Type B pancreatic cell (in vitro differentiated cells): ENCODE measurements around the gene UTS2B. TPM values are rescaled to one million over a fixed set of nuclear protein-coding genes. Genes with fewer than 3 reads are reported as not detected.

Experiments
- DNase-seq: peaks from one replicate; pipeline ENCODE4 v3.0.0; 2021; ENCODE audit warnings: mixed read lengths; ENCODE audit not compliant: unreplicated experiment; ENCODE audit errors: extremely low spot score
- H3K27ac Mint-ChIP-seq: 2 replicates; pipeline ENCODE4 v1.8.0; 2021; ENCODE audit warnings: mild to moderate bottlenecking, mixed read lengths
- H3K27me3 Mint-ChIP-seq: 2 replicates; pipeline ENCODE4 v1.8.0; 2021; ENCODE audit warnings: mixed read lengths
- H3K36me3 Mint-ChIP-seq: 2 replicates; pipeline ENCODE4 v1.8.0; 2021; ENCODE audit warnings: mixed read lengths
- H3K4me1 Mint-ChIP-seq: one replicate; pipeline ENCODE4 v1.8.0; 2021; ENCODE audit warnings: mixed read lengths; ENCODE audit not compliant: unreplicated experiment
- H3K4me3 Mint-ChIP-seq: 2 replicates; pipeline ENCODE4 v1.8.0; 2021; ENCODE audit warnings: mild to moderate bottlenecking, mixed read lengths
- H3K9me3 Mint-ChIP-seq: 2 replicates; pipeline ENCODE4 v1.8.0; 2021; ENCODE audit warnings: mixed read lengths
- CTCF ChIP-seq: fragments of 200-600 bp; sonication (generic); conservative IDR thresholded peaks from 2 replicates; pipeline ENCODE4 v1.5.0; 2021; ENCODE audit warnings: antibody characterized with exemption, mild to moderate bottlenecking
- total RNA-seq: library from RNA; stranded (reverse); gene quantifications from 2 replicates; pipeline ENCODE4 v1.2.1, GENCODE V29; 2021; ENCODE audit warnings: low replicate concordance

UTS2B gene
- total RNA-seq, 1 donor from 2014 or later, result 0.58 TPM

DNA sequence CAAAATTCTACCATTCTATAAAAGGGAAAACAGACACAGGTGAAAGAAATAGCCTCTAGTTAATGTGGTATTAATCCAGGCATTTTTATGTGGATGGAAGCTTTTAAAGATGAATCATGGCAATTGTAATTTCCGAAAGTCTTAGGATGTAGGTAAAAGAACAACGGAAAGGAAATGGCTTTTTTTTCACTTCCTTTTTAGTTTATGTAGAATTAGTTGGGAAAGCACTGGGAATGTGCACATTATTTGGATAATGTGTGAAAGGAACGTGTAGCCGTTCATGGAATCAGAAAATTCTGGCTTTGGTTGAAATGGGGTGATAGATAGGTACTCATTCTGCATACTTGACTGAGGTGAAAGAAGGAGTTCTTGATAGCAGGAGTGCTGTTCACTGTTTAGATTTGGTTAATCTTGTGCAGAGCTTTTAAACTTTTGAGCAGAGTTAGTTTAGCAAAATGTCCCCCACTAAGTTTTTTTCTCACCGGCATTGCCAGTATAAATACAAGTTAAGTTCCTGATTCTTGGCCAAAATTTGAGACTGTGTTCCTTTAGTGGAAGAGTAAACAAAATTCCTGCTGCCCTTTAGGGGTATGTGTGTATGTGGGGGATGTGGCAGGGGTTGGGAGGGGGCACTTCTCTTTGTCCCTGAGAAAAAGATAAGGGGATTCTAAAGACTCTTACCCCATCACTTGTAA lies 20.2 kb upstream of the UTS2B start:
- H3K4me1 Mint-ChIP-seq, result peaks cover 17% of the 10 kb centered on the region
- H3K4me3 Mint-ChIP-seq, result no peak overlapping the region
- DNase-seq, result no peak
- no peak for TF ChIP-seq CTCF
- H3K9me3 Mint-ChIP-seq, result no peaks in the 10 kb centered on the region
- H3K36me3 Mint-ChIP-seq, result no peaks in the 10 kb centered on the region
- peak overlapping the region; percentile 59 for H3K27ac Mint-ChIP-seq
- H3K27me3 Mint-ChIP-seq, result no peaks in the 10 kb centered on the region

DNA sequence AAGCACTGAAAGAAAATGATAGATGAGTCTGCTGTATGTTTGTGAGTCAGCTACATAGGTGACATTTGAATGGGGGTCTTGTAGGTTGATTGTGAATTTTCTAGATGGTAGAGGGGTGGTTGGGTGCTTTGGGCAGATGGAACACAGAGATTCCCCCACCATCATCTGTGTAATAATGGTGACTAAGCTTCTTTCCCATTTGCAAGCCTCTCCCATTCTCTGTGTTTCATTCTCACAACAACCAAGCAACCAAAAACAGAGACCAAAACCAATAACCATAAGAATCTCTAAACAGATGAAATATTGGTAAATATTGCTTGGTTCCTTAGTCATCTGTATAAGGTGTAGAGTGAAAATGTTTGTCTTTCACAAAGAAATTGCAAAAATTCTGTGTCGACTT lies 17.8 kb upstream of the UTS2B start:
- no peaks in the 10 kb centered on the region for H3K9me3 Mint-ChIP-seq
- DNase-seq, result no peak
- H3K27ac Mint-ChIP-seq, result no peak overlapping the region
- no peak overlapping the region for H3K4me3 Mint-ChIP-seq
- peaks cover 27% of the 10 kb centered on the region for H3K4me1 Mint-ChIP-seq
- H3K27me3 Mint-ChIP-seq, result no peaks in the 10 kb centered on the region
- TF ChIP-seq CTCF, result no peak
- no peaks in the 10 kb centered on the region for H3K36me3 Mint-ChIP-seq

DNA sequence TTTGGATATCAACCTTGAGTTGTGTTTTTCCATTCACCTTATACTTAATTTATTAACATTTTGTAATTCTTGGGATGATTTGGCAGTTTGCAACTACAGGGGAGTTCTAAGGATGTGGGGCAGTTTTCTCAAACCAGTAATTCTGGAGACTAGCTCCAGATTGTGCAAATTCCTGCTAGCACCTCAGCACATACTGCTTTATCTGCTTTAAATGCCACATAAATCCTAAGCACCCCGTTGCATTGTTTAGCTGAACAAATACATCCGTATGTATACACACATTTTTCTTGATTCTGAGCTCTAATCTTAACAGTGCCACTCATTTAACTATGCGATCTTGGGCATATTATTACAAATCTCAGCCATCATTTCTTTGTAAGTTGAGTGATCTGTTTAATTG lies 16.9 kb upstream of the UTS2B start:
- no peaks in the 10 kb centered on the region for H3K36me3 Mint-ChIP-seq
- H3K4me1 Mint-ChIP-seq, result peaks cover 31% of the 10 kb centered on the region
- no peaks in the 10 kb centered on the region for H3K9me3 Mint-ChIP-seq
- TF ChIP-seq CTCF, result no peak
- no peak for DNase-seq
- no peak overlapping the region for H3K27ac Mint-ChIP-seq
- H3K27me3 Mint-ChIP-seq, result no peaks in the 10 kb centered on the region
- no peak overlapping the region for H3K4me3 Mint-ChIP-seq

DNA sequence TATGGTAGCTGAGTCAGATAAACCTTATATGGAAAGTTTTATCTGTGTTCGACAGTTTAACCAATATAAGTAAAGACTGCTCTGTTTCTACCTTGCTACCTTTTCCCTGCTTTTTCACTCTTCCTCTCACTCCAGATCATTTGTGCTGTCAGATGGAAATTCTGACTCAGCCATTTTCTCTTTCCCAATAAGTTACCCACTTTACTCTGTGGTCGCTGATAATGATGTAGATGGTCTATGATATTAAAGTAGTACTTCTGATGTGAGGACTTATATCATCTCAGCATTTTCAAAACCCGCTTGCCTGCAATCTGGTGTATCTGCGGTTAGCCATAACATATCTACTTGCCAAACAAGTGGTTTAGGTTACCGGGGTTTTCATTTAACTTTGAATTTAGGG lies 15.0 kb upstream of the UTS2B start:
- no peak for TF ChIP-seq CTCF
- peaks cover 20% of the 10 kb centered on the region for H3K4me1 Mint-ChIP-seq
- no peaks in the 10 kb centered on the region for H3K27me3 Mint-ChIP-seq
- peak overlapping the region; percentile 3 for H3K27ac Mint-ChIP-seq
- no peaks in the 10 kb centered on the region for H3K9me3 Mint-ChIP-seq
- H3K4me3 Mint-ChIP-seq, result no peak overlapping the region
- no peak for DNase-seq
- no peaks in the 10 kb centered on the region for H3K36me3 Mint-ChIP-seq

DNA sequence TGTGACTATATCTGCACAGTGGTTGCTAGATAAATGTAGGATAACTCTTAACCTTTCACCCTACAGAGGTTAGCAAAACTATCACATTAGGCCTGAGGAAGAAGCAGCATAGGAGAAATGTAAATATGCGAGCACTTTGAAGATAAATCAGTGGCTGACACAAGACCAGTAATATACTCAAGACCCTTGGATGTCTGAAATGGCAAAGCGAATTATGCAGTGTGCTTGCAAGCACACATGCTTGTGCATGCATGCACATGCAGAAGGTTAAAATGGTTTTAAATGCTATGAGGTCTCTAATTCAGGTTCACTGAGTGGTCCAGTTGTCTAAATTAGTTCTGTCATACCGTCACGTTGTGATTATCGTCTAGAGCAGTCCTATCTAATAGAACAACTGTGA lies 13.6 kb upstream of the UTS2B start:
- no peaks in the 10 kb centered on the region for H3K27me3 Mint-ChIP-seq
- H3K4me3 Mint-ChIP-seq, result no peak overlapping the region
- H3K36me3 Mint-ChIP-seq, result no peaks in the 10 kb centered on the region
- no peaks in the 10 kb centered on the region for H3K9me3 Mint-ChIP-seq
- peaks cover 26% of the 10 kb centered on the region for H3K4me1 Mint-ChIP-seq
- H3K27ac Mint-ChIP-seq, result no peak overlapping the region
- no peak for DNase-seq
- no peak for TF ChIP-seq CTCF
